Neural cell (in vitro differentiated cells): ENCODE results near the gene CBL. TPM values are rescaled to one million over a fixed set of nuclear protein-coding genes. Genes with fewer than 3 reads are reported as not detected.

Experiments used
- H2AFZ ChIP-seq: fragments of 200-600, 300-800 bp; sonication (generic), shearing (Covaris generic); 2 replicates; pipeline ENCODE4 v1.6.0; 2014; ENCODE audit warnings: low read depth, mild to moderate bottlenecking, antibody characterized with exemption, low read length, moderate library complexity
- H3F3A ChIP-seq: fragments of 200-600 bp; shearing (Covaris generic); 2 replicates; pipeline ENCODE4 v1.6.1; 2016; ENCODE audit warnings: mild to moderate bottlenecking, moderate library complexity, mixed read lengths, antibody characterized with exemption, low read length; ENCODE audit not compliant: insufficient read depth, poor library complexity, severe bottlenecking
- H3K27ac ChIP-seq: fragments of 200-600, 300-800 bp; sonication (generic), shearing (Covaris generic); 2 replicates; pipeline ENCODE4 v1.5.1; 2014; ENCODE audit warnings: mild to moderate bottlenecking, low read length, moderate library complexity
- H3K27me3 ChIP-seq: fragments of 300-800, 200-600 bp; sonication (generic), shearing (Covaris generic); 2 replicates; pipeline ENCODE4 v1.6.0; 2014; ENCODE audit warnings: mild to moderate bottlenecking, low read depth, low read length, moderate library complexity; ENCODE audit not compliant: insufficient read depth
- H3K36me3 ChIP-seq: fragments of 300-800, 200-600 bp; sonication (generic), shearing (Covaris generic); 2 replicates; pipeline ENCODE4 v1.5.1; 2014; ENCODE audit warnings: mild to moderate bottlenecking, antibody characterized with exemption, low read length, moderate library complexity; ENCODE audit not compliant: insufficient read depth
- H3K4me2 ChIP-seq: fragments of 300-800, 200-600 bp; sonication (generic), shearing (Covaris generic); 2 replicates; pipeline ENCODE4 v1.6.0; 2014; ENCODE audit warnings: mild to moderate bottlenecking, low read length
- H3K4me3 ChIP-seq: fragments of 300-800, 200-600 bp; sonication (generic), shearing (Covaris generic); 2 replicates; pipeline ENCODE4 v1.5.1; 2014; ENCODE audit warnings: mild to moderate bottlenecking, low read length, moderate library complexity
- H3K79me2 ChIP-seq: fragments of 200-600 bp; shearing (Covaris generic); replicated peaks from 2 replicates; pipeline ENCODE4 v1.6.0; 2014; ENCODE audit warnings: mild to moderate bottlenecking, low read length, moderate library complexity; ENCODE audit not compliant: insufficient read depth
- H3K9ac ChIP-seq: fragments of 300-800, 200-600 bp; sonication (generic), shearing (Covaris generic); 2 replicates; pipeline ENCODE4 v1.6.1; 2016; ENCODE audit warnings: mild to moderate bottlenecking, low read length, mixed read lengths
- H3K9me2 ChIP-seq: fragments of 200-600 bp; shearing (Covaris generic); 2 replicates; pipeline ENCODE4 v1.6.1; 2016; ENCODE audit warnings: mild to moderate bottlenecking, low read length, mixed read lengths; ENCODE audit not compliant: insufficient read depth
- H3K9me3 ChIP-seq: fragments of 200-600, 300-800 bp; sonication (generic), shearing (Covaris generic); 2 replicates; pipeline ENCODE4 v1.6.1; 2016; ENCODE audit warnings: mild to moderate bottlenecking, mixed run types, low read length, moderate library complexity, mixed read lengths
- H4K20me1 ChIP-seq: fragments of 200-600 bp; shearing (Covaris generic); 2 replicates; pipeline ENCODE4 v1.6.1; 2016; ENCODE audit warnings: mild to moderate bottlenecking, mixed run types; ENCODE audit not compliant: insufficient read depth
- EP300 ChIP-seq: fragments of 450-650 bp; conservative IDR thresholded peaks from 2 replicates; pipeline ENCODE4 v1.6.1; 2014; ENCODE audit warnings: antibody characterized with exemption, mild to moderate bottlenecking, moderate library complexity; ENCODE audit not compliant: poor library complexity, severe bottlenecking
- EZH2 ChIP-seq: fragments of 200-600, 300-800 bp; shearing (Covaris generic), sonication (generic); IDR thresholded peaks from 2 replicates; pipeline ENCODE4 v1.6.1; 2014; ENCODE audit warnings: antibody characterized with exemption, low read length, borderline replicate concordance, mild to moderate bottlenecking; ENCODE audit not compliant: insufficient read depth, poor library complexity, severe bottlenecking
- MXI1 ChIP-seq: fragments of 450-650 bp; conservative IDR thresholded peaks from 2 replicates; pipeline ENCODE4 v1.6.1; 2014; ENCODE audit warnings: antibody characterized with exemption, mild to moderate bottlenecking; ENCODE audit not compliant: poor library complexity, severe bottlenecking
- POLR2AphosphoS5 ChIP-seq: IDR thresholded peaks from 2 replicates; pipeline ENCODE4 v1.6.1; 2012
- RAD21 ChIP-seq: fragments of 450-650 bp; conservative IDR thresholded peaks from 2 replicates; pipeline ENCODE4 v1.6.1; 2014; ENCODE audit warnings: antibody characterized with exemption, mild to moderate bottlenecking, moderate library complexity
- SMC3 ChIP-seq: fragments of 450-650 bp; conservative IDR thresholded peaks from 2 replicates; pipeline ENCODE4 v1.6.1; 2014; ENCODE audit warnings: antibody characterized with exemption, mild to moderate bottlenecking, moderate library complexity; ENCODE audit not compliant: poor library complexity
- TAF1 ChIP-seq: IDR thresholded peaks from 2 replicates; pipeline ENCODE4 v1.6.1; 2012; ENCODE audit warnings: low read depth
- polyA plus RNA-seq: library from polyadenylated mRNA; depleted of rRNA; stranded (reverse); fragments of >200 nt; gene quantifications from 2 replicates; pipeline ENCODE4 v1.2.3, GENCODE V29; 2014
- TF ChIP-seq, protein P1 (sequence below): IDR thresholded peaks from 2 replicates; pipeline ENCODE4 v1.6.1; 2012; ENCODE audit warnings: borderline replicate concordance
- TF ChIP-seq, protein P2 (sequence below): fragments of 450-650 bp; IDR thresholded peaks from 2 replicates; pipeline ENCODE4 v1.5.1; 2014; ENCODE audit warnings: antibody characterized with exemption, mild to moderate bottlenecking, moderate library complexity; ENCODE audit not compliant: poor library complexity, severe bottlenecking

Gene CBL
- polyA plus RNA-seq, 1 donor from 2014 or later = 10.5 TPM

DNA sequence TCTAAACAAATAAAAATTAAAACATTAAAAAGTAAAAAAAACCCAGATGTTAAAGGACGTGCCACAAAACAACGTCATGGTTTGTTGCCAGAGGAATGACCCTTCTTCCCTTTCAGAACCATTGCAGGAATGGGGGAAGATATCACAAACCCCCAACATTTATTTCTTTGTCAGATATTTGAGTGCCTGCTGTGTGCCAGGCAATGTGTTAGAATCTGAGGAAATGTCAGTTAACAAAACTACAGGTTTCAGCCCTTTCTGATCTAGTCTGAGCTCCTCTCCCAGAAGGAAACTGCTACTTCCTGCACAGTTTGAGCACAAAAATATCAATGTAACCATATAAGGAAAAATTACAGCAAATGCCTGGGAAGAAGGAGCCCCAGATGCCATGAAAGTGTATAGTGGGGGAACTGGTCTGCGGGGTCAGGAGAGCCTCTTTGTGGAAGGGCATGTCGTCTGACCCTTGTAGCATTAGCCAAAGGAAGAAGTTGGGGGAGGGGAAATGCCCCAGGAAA is 27.9 kb upstream of the CBL start:
- TF ChIP-seq, protein P1, sequence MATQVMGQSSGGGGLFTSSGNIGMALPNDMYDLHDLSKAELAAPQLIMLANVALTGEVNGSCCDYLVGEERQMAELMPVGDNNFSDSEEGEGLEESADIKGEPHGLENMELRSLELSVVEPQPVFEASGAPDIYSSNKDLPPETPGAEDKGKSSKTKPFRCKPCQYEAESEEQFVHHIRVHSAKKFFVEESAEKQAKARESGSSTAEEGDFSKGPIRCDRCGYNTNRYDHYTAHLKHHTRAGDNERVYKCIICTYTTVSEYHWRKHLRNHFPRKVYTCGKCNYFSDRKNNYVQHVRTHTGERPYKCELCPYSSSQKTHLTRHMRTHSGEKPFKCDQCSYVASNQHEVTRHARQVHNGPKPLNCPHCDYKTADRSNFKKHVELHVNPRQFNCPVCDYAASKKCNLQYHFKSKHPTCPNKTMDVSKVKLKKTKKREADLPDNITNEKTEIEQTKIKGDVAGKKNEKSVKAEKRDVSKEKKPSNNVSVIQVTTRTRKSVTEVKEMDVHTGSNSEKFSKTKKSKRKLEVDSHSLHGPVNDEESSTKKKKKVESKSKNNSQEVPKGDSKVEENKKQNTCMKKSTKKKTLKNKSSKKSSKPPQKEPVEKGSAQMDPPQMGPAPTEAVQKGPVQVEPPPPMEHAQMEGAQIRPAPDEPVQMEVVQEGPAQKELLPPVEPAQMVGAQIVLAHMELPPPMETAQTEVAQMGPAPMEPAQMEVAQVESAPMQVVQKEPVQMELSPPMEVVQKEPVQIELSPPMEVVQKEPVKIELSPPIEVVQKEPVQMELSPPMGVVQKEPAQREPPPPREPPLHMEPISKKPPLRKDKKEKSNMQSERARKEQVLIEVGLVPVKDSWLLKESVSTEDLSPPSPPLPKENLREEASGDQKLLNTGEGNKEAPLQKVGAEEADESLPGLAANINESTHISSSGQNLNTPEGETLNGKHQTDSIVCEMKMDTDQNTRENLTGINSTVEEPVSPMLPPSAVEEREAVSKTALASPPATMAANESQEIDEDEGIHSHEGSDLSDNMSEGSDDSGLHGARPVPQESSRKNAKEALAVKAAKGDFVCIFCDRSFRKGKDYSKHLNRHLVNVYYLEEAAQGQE = no peak
- no peak for TF ChIP-seq RAD21
- TF ChIP-seq EZH2 = no peak
- no peak for TF ChIP-seq MXI1
- no peak for TF ChIP-seq TAF1
- TF ChIP-seq, protein P2, sequence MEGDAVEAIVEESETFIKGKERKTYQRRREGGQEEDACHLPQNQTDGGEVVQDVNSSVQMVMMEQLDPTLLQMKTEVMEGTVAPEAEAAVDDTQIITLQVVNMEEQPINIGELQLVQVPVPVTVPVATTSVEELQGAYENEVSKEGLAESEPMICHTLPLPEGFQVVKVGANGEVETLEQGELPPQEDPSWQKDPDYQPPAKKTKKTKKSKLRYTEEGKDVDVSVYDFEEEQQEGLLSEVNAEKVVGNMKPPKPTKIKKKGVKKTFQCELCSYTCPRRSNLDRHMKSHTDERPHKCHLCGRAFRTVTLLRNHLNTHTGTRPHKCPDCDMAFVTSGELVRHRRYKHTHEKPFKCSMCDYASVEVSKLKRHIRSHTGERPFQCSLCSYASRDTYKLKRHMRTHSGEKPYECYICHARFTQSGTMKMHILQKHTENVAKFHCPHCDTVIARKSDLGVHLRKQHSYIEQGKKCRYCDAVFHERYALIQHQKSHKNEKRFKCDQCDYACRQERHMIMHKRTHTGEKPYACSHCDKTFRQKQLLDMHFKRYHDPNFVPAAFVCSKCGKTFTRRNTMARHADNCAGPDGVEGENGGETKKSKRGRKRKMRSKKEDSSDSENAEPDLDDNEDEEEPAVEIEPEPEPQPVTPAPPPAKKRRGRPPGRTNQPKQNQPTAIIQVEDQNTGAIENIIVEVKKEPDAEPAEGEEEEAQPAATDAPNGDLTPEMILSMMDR = no peak
- no peak for TF ChIP-seq EP300
- no peak for TF ChIP-seq SMC3
- TF ChIP-seq POLR2AphosphoS5 = no peak
- Histone ChIP-seq H3K27ac (no peak overlapping the region), H3K9me3 (no peaks in the 10 kb centered on the region), H4K20me1 (no peaks in the 10 kb centered on the region), H3F3A (no peaks in the 10 kb centered on the region), H3K79me2 (no peaks in the 10 kb centered on the region), H2AFZ (no peak overlapping the region), H3K4me3 (no peak overlapping the region), H3K27me3 (no peaks in the 10 kb centered on the region), H3K9ac (no peak overlapping the region), H3K4me2 (no peak overlapping the region), H3K9me2 (no peaks in the 10 kb centered on the region), H3K36me3 (no peaks in the 10 kb centered on the region)

DNA sequence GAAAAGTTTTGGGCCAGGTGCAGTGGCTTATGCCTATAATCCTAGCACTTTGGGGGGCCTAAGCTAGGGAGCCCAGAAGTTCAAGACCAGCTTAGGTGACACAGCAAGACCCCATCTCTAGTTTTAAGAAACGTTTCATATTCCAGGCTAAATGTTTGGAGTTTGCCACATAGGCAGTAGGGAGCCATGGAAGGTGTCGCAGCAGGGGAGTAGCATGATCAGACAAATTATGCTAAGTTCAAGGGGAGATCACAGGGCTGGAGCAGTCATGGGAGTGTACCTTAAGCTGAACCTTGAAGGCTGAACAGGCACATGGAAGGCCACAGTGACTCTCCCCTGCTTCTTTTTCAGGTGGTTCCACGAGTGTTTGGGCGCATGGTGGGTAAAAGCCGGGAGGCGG is 26.8 kb upstream of the CBL start:
- TF ChIP-seq EP300 = no peak
- TF ChIP-seq MXI1 = no peak
- TF ChIP-seq POLR2AphosphoS5 = no peak
- TF ChIP-seq EZH2 = no peak
- TF ChIP-seq, protein P2 = no peak
- TF ChIP-seq, protein P1 = no peak
- TF ChIP-seq RAD21 = no peak
- no peak for TF ChIP-seq SMC3
- no peak for TF ChIP-seq TAF1
- Histone ChIP-seq H3K9me2 (no peaks in the 10 kb centered on the region), H3K9me3 (no peaks in the 10 kb centered on the region), H3K79me2 (no peaks in the 10 kb centered on the region), H3K4me2 (no peak overlapping the region), H3K4me3 (no peak overlapping the region), H3F3A (no peaks in the 10 kb centered on the region), H4K20me1 (no peaks in the 10 kb centered on the region), H2AFZ (no peak overlapping the region), H3K36me3 (no peaks in the 10 kb centered on the region), H3K27ac (no peak overlapping the region), H3K27me3 (no peaks in the 10 kb centered on the region), H3K9ac (no peak overlapping the region)
